HepG2 (cell line): ENCODE measurements around the gene UBE2R2. TPM values are rescaled to one million over a fixed set of nuclear protein-coding genes. Genes with fewer than 3 reads are reported as not detected.

Source experiments
- ATAC-seq: fragments of 200-7000 bp; cut with Tn5 transposase; 3 replicates; pipeline ENCODE4 v1.9.1; 2020; ENCODE audit warnings: mild to moderate bottlenecking, moderate library complexity
- BruUV-seq: library from RNA; stranded (reverse); fragments of 400-500 nt; replicated peaks from 2 replicates; lab custom pipeline; 2021; lab: Mats Ljungman, UMichigan
- CTCF ChIA-PET: fragments of 300-600 bp; formaldehyde crosslinking; extraction: SDS; loops from one replicate; lab custom pipeline; 2021; ENCODE audit warnings: low total read pairs, inconsistent platforms, low intra/inter-chr PET ratio; lab: Yijun Ruan, JAX
- POLR2A ChIA-PET: fragments of 350-600 bp; sonication (Branson Sonifier 250); formaldehyde crosslinking; loops from one replicate; lab custom pipeline; 2020; ENCODE audit warnings: antibody characterized with exemption, inconsistent platforms; lab: Yijun Ruan, JAX
- DNase-seq: peaks from one replicate; pipeline ENCODE4 v3.0.0-alpha.2; 2015; ENCODE audit warnings: low spot score
- FAIRE-seq: peaks from 3 replicates; lab custom pipeline; 2011; peaks lifted over from hg19 to GRCh38; lab: Jason Lieb, UNC
- H2AFZ ChIP-seq: one replicate; pipeline ENCODE4 v1.6.1; 2011; ENCODE audit warnings: low read length, inconsistent platforms
- H3K27ac ChIP-seq: fragments of 300-600 bp; 3 replicates; pipeline ENCODE4 v1.8.0; 2011; ENCODE audit warnings: mixed run types, mild to moderate bottlenecking, mixed read lengths, low read length, inconsistent platforms; ENCODE audit not compliant: insufficient read depth; ENCODE audit errors: extremely low read length
- H3K27me3 ChIP-seq, 2 experiments: fragments of 200-600 bp in 1 of 2; 2 replicates in 1 of 2; 3 replicates in 1 of 2; pipeline versions ENCODE4 v1.6.0 to v1.8.0; 2011; ENCODE audit warnings: low read length in 2 of 2, mild to moderate bottlenecking in 2 of 2, moderate library complexity in 2 of 2, inconsistent platforms in 1 of 2; ENCODE audit not compliant: insufficient read depth in 2 of 2, control insufficient read depth in 1 of 2
- H3K36me3 ChIP-seq, 2 experiments: fragments of 200-600 bp in 1 of 2; replicated peaks in 1 of 2; 2 replicates in 1 of 2; 3 replicates in 1 of 2; pipeline versions ENCODE4 v1.5.1 to v1.8.0; 2011; ENCODE audit warnings: low read length in 2 of 2, inconsistent platforms in 1 of 2; ENCODE audit not compliant: insufficient read depth in 2 of 2, control insufficient read depth in 1 of 2
- H3K4me1 ChIP-seq: 2 replicates; pipeline ENCODE4 v1.5.1; 2012; ENCODE audit warnings: low read length, inconsistent platforms; ENCODE audit not compliant: insufficient read depth
- H3K4me2 ChIP-seq: 2 replicates; pipeline ENCODE4 v1.6.0; 2011; ENCODE audit warnings: low read depth, low read length, inconsistent platforms
- H3K4me3 ChIP-seq, 3 experiments: fragments of 200-600 bp in 1 of 3; sonication (generic), shearing (Covaris generic) in 1 of 3; replicated peaks in 1 of 3; 2 replicates each; pipeline ENCODE4 v1.5.1; 2011 to 2016; ENCODE audit warnings: low read length in 3 of 3, inconsistent platforms in 2 of 3, low read depth in 2 of 3, mild to moderate bottlenecking in 2 of 3, control low read depth in 1 of 3, mixed read lengths in 1 of 3; ENCODE audit not compliant: insufficient read depth in 1 of 3
- H3K79me2 ChIP-seq: one replicate; pipeline ENCODE4 v1.6.1; 2011; ENCODE audit warnings: low read length, inconsistent platforms; ENCODE audit not compliant: insufficient read depth
- H3K9ac ChIP-seq: 2 replicates; pipeline ENCODE4 v1.6.0; 2011; ENCODE audit warnings: mild to moderate bottlenecking, low read depth, low read length, inconsistent platforms; ENCODE audit not compliant: insufficient read depth
- H3K9me3 ChIP-seq: 2 replicates; pipeline ENCODE4 v1.5.1; 2012; ENCODE audit warnings: mild to moderate bottlenecking, low read length
- H4K20me1 ChIP-seq: 2 replicates; pipeline ENCODE4 v1.6.0; 2011; ENCODE audit warnings: inconsistent platforms, mild to moderate bottlenecking, low read length, moderate library complexity; ENCODE audit not compliant: insufficient read depth
- ARID3A ChIP-seq: IDR thresholded peaks from 2 replicates; pipeline ENCODE4 v1.6.1; 2012; ENCODE audit warnings: low read depth, low read length, improper control_type of control experiment
- CTCF ChIP-seq: sonication (generic); formaldehyde crosslinking; IDR thresholded peaks from 2 replicates; pipeline ENCODE4 v1.5.0; 2020; ENCODE audit warnings: mild to moderate bottlenecking, missing genetic modification reagents, moderate library complexity
- FOXJ3 ChIP-seq: sonication (generic); formaldehyde crosslinking; IDR thresholded peaks from 2 replicates; pipeline ENCODE4 v1.4.0; 2020; ENCODE audit warnings: missing genetic modification reagents, mild to moderate bottlenecking, borderline replicate concordance
- SALL1 ChIP-seq: sonication (generic); formaldehyde crosslinking; IDR thresholded peaks from 2 replicates; pipeline ENCODE4 v1.8.0; 2022; ENCODE audit warnings: mild to moderate bottlenecking, missing genetic modification reagents
- SMC3 ChIP-seq: IDR thresholded peaks from 2 replicates; pipeline ENCODE4 v1.6.1; 2011; ENCODE audit warnings: low read length, improper control_type of control experiment
- SOX6 ChIP-seq, 2 experiments: fragments of 450-650 bp in 1 of 2; sonication (generic) in 1 of 2; formaldehyde crosslinking in 1 of 2; IDR thresholded peaks; 2 replicates each; pipeline versions ENCODE4 v1.4.0 to v1.6.1; 2017 to 2020; ENCODE audit warnings: antibody characterized with exemption in 1 of 2, mild to moderate bottlenecking in 1 of 2, missing genetic modification reagents in 1 of 2
- ZBTB10 ChIP-seq: sonication (generic); formaldehyde crosslinking; IDR thresholded peaks from 2 replicates; pipeline ENCODE4 v1.4.0; 2020; ENCODE audit warnings: missing genetic modification reagents, borderline replicate concordance
- ZNF512B ChIP-seq: sonication (generic); formaldehyde crosslinking; IDR thresholded peaks from 2 replicates; pipeline ENCODE4 v1.5.1; 2020; ENCODE audit warnings: missing genetic modification reagents, mild to moderate bottlenecking, borderline replicate concordance
- ZNF678 ChIP-seq: sonication (generic); formaldehyde crosslinking; IDR thresholded peaks from 2 replicates; pipeline ENCODE4 v1.4.0; 2020; ENCODE audit warnings: mild to moderate bottlenecking, missing genetic modification reagents
- WGBS: methylation state at CpG from one replicate; pipeline ENCODE4 v1.1.6; 2017; ENCODE audit warnings: low lambda C conversion rate; 5-methylcytosine and 5-hydroxymethylcytosine counted together
- in situ Hi-C: cut with HindIII; loops from 2 replicates; pipeline ENCODE4 v1.10.0; 2017; ENCODE audit warnings: low pct_unique_long_range_greater_than_20kb; ENCODE audit not compliant: extremely low pct_ligation_motif_present
- intact Hi-C: fragments of 100-400 bp; cut with micrococcal nuclease; formaldehyde crosslinking; loops from one replicate; pipeline ENCODE4 v1.10.0; 2022; ENCODE audit not compliant: unreplicated experiment
- polyA plus RNA-seq, 8 experiments: library from polyadenylated mRNA; depleted of rRNA in 3 of 8; stranded (reverse) in 7 of 8; unstranded in 1 of 8; fragments of >200 nt; fragmentation: Illumina TruSeq in 4 of 8; extraction: Trizol in 4 of 8; gene quantifications; 2 replicates each; pipeline versions ENCODE4 v1.2.1 to v1.2.3, GENCODE V29; 2011 to 2016; ENCODE audit warnings: low read depth in 4 of 8, missing spikeins in 1 of 8, mixed read lengths in 1 of 8; ENCODE audit not compliant: insufficient read depth in 1 of 8
- total RNA-seq, 5 experiments: library from RNA; depleted of rRNA; stranded (reverse); fragments of >200 nt; fragmentation: Illumina TruSeq; extraction: Trizol; gene quantifications; 2 replicates each; pipeline ENCODE4 v1.2.3, GENCODE V29; 2016; ENCODE audit warnings: low read depth in 1 of 5

UBE2R2 gene
- total and polyA plus RNA-seq, 2 of the 13 experiments (the other 11 are each of a cell fraction or from before 2014, with no cell fraction given) = 14.8 to 20.9 TPM

GRCh38 chr9:33852216-33852826 is 35.4 kb downstream of the UBE2R2 start:
- H3K4me1 ChIP-seq = peaks cover 71% of the 10 kb centered on the region
- H3K9ac ChIP-seq = no peak overlapping the region
- H3K27me3 ChIP-seq = no peaks in the 10 kb centered on the region
- 79% methylated on average over 8 of the region's 8 CpGs for WGBS
- H4K20me1 ChIP-seq = peaks cover 64% of the 10 kb centered on the region
- no peak overlapping the region for H3K4me3 ChIP-seq
- H3K9me3 ChIP-seq = no peaks in the 10 kb centered on the region
- H2AFZ ChIP-seq = no peak overlapping the region
- H3K36me3 ChIP-seq = peaks cover 5 to 7% of the 10 kb centered on the region in 2 experiments; a peak in 2 of 5 replicates
- intact Hi-C loops (loop anchor here (1.0 kb wide), 3 partner anchors 39 to 114 kb away; no protein-coding TSS in a partner anchor), in situ Hi-C loops (loop anchor here (5.0 kb wide), 1 partner anchor 35 kb away; the partner anchor contains the start of gene UBE2R2)
- no TSS peak for BruUV-seq
- DNase-seq = peak; percentile 56
- H3K79me2 ChIP-seq = peaks cover 96% of the 10 kb centered on the region
- POLR2A ChIA-PET = interaction anchor here (0.7 to 1.1 kb wide), 2 partner anchors 36 to 39 kb away, joined by 3 read pairs; no protein-coding TSS in a partner anchor
- no peak overlapping the region for H3K4me2 ChIP-seq
- peak; percentile 89 for FAIRE-seq
- ATAC-seq = peak; percentile 79
- CTCF ChIA-PET = interaction anchor here (1.9 to 2.4 kb wide), 3 partner anchors 39 to 114 kb away, joined by 8 to 27 read pairs (median 10); no protein-coding TSS in a partner anchor
- no peak overlapping the region for H3K27ac ChIP-seq
- 0 out of 2 replicates have a peak, but pooled peaks have one; percentile 24 for TF ChIP-seq FOXJ3 (CRISPR knock-in tag)
- no peak for TF ChIP-seq SALL1 (CRISPR knock-in tag)
- peak; percentile 80 for TF ChIP-seq SMC3
- no peak for TF ChIP-seq ZNF678 (CRISPR knock-in tag)
- peak; percentile 77 for TF ChIP-seq CTCF (CRISPR knock-in tag)
- no peak for TF ChIP-seq SOX6 (IDR thresholded peaks at IDR 0.05)
- 0 out of 2 replicates have a peak, but pooled peaks have one; percentile 16 for TF ChIP-seq SOX6 (CRISPR knock-in tag; IDR thresholded peaks at IDR 0.05)
- 0 out of 2 replicates have a peak, but pooled peaks have one; percentile 21 for TF ChIP-seq ARID3A
- TF ChIP-seq ZBTB10 (CRISPR knock-in tag) = no peak
- 0 out of 2 replicates have a peak, but pooled peaks have one; percentile 25 for TF ChIP-seq ZNF512B (CRISPR knock-in tag)
